GM12872 (cell line): Measurements from ENCODE around the gene SCAMP5.

ENCODE experiments used
- TF ChIP-seq, protein P1 (sequence below): IDR thresholded peaks from 3 replicates; pipeline ENCODE4 v1.5.1; 2011; ENCODE audit warnings: low read depth, mild to moderate bottlenecking, low read length, moderate library complexity; ENCODE audit not compliant: insufficient read depth

Gene SCAMP5

DNA sequence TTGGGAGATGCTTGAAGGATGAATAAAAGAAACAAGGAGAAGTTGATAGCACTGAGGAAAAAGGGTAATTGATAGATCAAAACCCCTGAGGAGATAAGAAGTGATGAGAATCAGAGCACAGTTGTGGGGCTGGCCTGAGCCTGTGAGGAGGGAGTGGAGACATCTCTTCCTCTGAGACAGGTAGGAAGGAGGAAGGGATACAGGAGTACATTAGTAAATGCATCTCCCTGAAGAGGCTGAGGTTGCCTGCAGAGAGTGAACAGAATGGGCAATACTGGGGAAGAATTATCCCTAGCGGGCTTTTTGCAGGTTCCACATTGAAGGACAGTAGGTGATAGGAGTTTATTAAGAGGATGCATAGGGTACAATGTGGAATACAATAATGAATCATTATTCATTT is 17.3 kb upstream of the SCAMP5 start:
- TF ChIP-seq, protein P1, sequence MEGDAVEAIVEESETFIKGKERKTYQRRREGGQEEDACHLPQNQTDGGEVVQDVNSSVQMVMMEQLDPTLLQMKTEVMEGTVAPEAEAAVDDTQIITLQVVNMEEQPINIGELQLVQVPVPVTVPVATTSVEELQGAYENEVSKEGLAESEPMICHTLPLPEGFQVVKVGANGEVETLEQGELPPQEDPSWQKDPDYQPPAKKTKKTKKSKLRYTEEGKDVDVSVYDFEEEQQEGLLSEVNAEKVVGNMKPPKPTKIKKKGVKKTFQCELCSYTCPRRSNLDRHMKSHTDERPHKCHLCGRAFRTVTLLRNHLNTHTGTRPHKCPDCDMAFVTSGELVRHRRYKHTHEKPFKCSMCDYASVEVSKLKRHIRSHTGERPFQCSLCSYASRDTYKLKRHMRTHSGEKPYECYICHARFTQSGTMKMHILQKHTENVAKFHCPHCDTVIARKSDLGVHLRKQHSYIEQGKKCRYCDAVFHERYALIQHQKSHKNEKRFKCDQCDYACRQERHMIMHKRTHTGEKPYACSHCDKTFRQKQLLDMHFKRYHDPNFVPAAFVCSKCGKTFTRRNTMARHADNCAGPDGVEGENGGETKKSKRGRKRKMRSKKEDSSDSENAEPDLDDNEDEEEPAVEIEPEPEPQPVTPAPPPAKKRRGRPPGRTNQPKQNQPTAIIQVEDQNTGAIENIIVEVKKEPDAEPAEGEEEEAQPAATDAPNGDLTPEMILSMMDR, result no peak

- TF ChIP-seq, protein P1, result no peak
Observed at GRCh38 chr15:74978503-74978902, 16.9 kb upstream of the SCAMP5 start.

DNA sequence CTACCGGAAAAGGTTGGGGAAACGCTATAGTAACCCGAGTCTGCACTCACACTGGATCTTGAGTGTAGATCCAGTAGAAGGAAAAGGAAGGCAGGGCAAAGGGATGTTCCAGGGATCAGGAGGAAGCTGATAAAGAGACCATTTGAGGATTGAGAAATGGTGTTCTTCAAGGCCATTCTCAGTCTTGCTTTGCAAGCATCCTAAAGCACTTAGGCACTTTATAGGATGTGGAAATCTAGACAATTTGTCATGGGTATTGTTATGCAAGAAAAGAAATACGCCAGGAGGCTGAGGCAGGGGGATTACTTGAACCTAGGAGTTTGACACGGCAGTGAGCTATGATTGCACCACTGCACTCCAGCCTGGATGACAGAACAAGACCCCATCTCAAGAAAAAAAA is 13.2 kb upstream of the SCAMP5 start:
- TF ChIP-seq, protein P1, result no peak

DNA sequence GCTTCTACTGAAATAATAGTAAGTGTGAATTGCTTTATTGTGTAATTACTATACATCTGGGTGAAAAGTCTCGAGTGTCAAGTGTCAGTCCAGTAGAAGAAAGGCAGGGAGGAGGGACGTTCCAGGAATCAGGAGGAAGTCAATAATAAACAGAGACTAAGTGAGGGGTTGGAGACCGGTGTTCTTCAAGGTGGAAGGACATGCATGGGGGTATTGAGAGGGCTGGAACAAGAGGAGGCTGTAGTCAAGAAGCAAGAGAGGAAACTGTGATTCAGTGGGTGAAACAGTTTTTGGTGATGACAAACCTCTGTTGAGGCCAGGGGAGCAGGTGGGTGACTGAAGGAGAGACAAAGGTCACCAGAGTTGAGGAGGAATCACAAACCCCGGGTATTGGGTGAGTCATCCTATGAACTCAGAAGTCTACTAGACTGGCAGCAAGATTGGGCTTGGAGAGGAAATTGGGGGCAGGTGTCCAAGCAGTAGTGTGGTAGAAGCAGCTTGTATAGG is 11.6 kb upstream of the SCAMP5 start:
- TF ChIP-seq, protein P1, result no peak

- TF ChIP-seq, protein P1, result peak; percentile 61
Observed at GRCh38 chr15:74988007-74988800, 7.2 kb upstream of the SCAMP5 start.

DNA sequence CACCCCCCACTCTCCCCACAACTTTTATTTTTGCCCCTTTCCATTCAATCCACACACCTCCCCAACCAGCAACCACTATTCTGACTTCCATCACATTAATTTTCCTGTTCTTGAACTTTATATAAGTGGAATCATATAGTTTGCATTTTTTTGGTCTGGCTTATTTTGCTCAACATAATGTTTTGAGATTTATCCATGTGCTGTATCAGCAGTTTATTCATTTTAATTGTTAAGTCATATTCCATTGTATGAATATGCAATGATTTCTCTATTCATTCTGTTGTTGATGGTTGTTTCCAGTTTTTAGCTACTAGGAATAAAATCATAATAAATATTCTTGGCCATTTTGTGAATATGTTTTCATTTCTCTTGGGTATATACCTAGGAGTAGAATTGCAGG is 5.8 kb upstream of the SCAMP5 start:
- TF ChIP-seq, protein P1, result no peak

GRCh38 chr15:74992619-74993018 is 2.7 kb upstream of the SCAMP5 start:
- TF ChIP-seq, protein P1, result no peak
